Measurements from ENCODE around the gene HSD17B4.
"Not testable (repeated sequence)": the region's sequence is repeated elsewhere in the genome, so short reads cannot be mapped to it uniquely, and the experiment has no call there.

Gene HSD17B4

GRCh38 chr5:119452373-119453039 is at the start of gene HSD17B4:
HSD17B4 (plus strand) TSS chr5:119452497; CDS start chr5:119452576, 79 bp downstream.
- Histone ChIP-seq H3K27me3 (ENCODE audit: control insufficient read depth in 1 of 2, insufficient read depth in 2 of 2, low read length in 2 of 2) (no peaks in the 10 kb centered on the region), H3K9ac (ENCODE audit: low read length) (peak within 1 kb of the TSS; percentile 81), H3K27ac (ENCODE audit: low read depth, low read length) (peak within 1 kb of the TSS; percentile 81), H3K4me1 (ENCODE audit: insufficient read depth, low read length) (peaks cover 4% of the 10 kb centered on the region), H3K9me3 (ENCODE audit: low read length) (no peaks in the 10 kb centered on the region), H3K36me3 (ENCODE audit: insufficient read depth, low read length) (no peaks in the 10 kb centered on the region), H3K4me3 (ENCODE audit: low read depth in 1 of 2, low read length in 2 of 2) (peak within 1 kb of the TSS; percentile 76 to 87)

DNA sequence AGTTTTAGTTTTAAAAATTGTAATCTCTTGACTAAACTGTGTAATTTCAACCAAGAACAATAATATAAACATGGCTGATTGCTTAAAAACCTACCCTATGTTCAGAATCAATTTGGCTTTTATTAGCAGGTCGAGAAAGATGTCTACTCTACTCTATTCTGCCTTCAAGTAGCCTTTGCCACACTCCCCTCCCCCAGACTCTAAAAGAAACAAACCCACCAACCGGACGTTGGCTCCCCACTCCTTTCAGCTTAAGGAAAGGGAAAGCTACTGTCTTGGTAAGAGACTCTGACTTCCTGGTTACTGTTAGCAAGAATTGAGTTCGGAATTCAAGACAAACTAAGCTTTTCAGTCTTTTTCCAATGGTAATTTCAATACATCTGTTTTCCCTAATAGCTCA is 49.7 kb upstream of the HSD17B4 start:
- Histone ChIP-seq H3K4me3 (ENCODE audit: low read depth in 1 of 2, low read length in 2 of 2) (no peak overlapping the region), H3K9me3 (ENCODE audit: low read length) (no peaks in the 10 kb centered on the region), H3K9ac (ENCODE audit: low read length) (no peak overlapping the region), H3K36me3 (ENCODE audit: insufficient read depth, low read length) (no peaks in the 10 kb centered on the region), H3K27ac (ENCODE audit: low read depth, low read length) (no peak overlapping the region), H3K27me3 (ENCODE audit: control insufficient read depth in 1 of 2, insufficient read depth in 2 of 2, low read length in 2 of 2) (no peaks in the 10 kb centered on the region), H3K4me1 (ENCODE audit: insufficient read depth, low read length) (peaks cover 6% of the 10 kb centered on the region)

GRCh38 chr5:119404033-119404432 is 48.3 kb upstream of the HSD17B4 start:
- no peaks in the 10 kb centered on the region for H3K36me3 ChIP-seq (ENCODE audit: insufficient read depth, low read length)
- H3K27me3 ChIP-seq (ENCODE audit: control insufficient read depth in 1 of 2, insufficient read depth in 2 of 2, low read length in 2 of 2) = no peaks in the 10 kb centered on the region
- no peak overlapping the region for H3K27ac ChIP-seq (ENCODE audit: low read depth, low read length)
- H3K4me1 ChIP-seq (ENCODE audit: insufficient read depth, low read length) = peaks cover 3% of the 10 kb centered on the region
- H3K9me3 ChIP-seq (ENCODE audit: low read length) = no peaks in the 10 kb centered on the region
- H3K4me3 ChIP-seq (ENCODE audit: low read depth in 1 of 2, low read length in 2 of 2) = no peak overlapping the region
- no peak overlapping the region for H3K9ac ChIP-seq (ENCODE audit: low read length)

DNA sequence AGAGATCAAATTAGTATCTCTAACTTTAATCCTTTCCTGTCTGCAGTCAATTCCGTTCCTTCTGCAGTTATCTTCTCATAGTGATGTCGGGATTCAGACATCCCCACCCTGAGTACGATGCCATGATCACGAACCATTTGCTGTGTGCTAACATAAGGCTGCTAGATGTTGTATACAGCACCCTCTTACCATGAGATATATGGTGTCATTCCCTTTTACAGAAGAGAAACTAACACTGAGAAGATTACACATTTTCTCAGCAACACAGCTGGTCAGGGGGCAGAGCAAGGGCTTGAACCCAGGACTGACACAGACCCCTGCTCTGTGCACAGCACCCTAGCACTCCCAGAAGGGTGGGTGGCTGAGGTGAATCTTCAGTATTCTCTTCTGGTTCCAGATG is 46.9 kb upstream of the HSD17B4 start:
- no peak overlapping the region for H3K27ac ChIP-seq (ENCODE audit: low read depth, low read length)
- H3K9me3 ChIP-seq (ENCODE audit: low read length) = no peaks in the 10 kb centered on the region
- no peaks in the 10 kb centered on the region for H3K36me3 ChIP-seq (ENCODE audit: insufficient read depth, low read length)
- H3K27me3 ChIP-seq (ENCODE audit: control insufficient read depth in 1 of 2, insufficient read depth in 2 of 2, low read length in 2 of 2) = no peaks in the 10 kb centered on the region
- H3K4me1 ChIP-seq (ENCODE audit: insufficient read depth, low read length) = no peaks in the 10 kb centered on the region
- H3K9ac ChIP-seq (ENCODE audit: low read length) = no peak overlapping the region
- H3K4me3 ChIP-seq (ENCODE audit: low read depth in 1 of 2, low read length in 2 of 2) = no peak overlapping the region

DNA sequence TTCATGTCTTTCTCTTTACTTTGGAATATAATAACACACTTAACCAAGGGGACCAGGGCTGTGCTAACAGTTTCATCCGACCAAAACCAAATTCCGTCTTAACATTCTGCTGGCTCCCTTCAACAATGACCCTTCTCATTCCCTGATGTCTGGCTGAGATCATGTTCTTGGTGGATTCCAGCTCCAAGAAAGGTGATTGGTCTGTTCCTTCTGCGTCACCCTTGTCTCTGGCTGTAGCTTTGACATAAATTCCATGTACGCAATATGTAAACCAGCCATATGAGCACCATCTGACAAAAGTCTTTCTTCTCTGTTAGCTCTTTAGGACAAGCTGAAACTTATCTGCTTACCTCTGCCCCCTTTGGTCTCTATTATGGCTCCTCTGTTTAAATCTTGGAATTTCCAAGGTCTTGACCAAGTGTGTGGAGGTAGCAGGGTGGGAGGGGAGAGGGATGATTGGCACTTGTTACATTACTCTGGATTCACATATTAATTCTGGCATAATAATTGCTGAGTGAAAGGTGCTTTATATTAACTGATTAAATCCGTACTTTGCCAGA is 45.7 kb upstream of the HSD17B4 start:
- peaks cover 5% of the 10 kb centered on the region for H3K4me1 ChIP-seq (ENCODE audit: insufficient read depth, low read length)
- no peaks in the 10 kb centered on the region for H3K27me3 ChIP-seq (ENCODE audit: control insufficient read depth in 1 of 2, insufficient read depth in 2 of 2, low read length in 2 of 2)
- H3K9me3 ChIP-seq (ENCODE audit: low read length) = no peaks in the 10 kb centered on the region

DNA sequence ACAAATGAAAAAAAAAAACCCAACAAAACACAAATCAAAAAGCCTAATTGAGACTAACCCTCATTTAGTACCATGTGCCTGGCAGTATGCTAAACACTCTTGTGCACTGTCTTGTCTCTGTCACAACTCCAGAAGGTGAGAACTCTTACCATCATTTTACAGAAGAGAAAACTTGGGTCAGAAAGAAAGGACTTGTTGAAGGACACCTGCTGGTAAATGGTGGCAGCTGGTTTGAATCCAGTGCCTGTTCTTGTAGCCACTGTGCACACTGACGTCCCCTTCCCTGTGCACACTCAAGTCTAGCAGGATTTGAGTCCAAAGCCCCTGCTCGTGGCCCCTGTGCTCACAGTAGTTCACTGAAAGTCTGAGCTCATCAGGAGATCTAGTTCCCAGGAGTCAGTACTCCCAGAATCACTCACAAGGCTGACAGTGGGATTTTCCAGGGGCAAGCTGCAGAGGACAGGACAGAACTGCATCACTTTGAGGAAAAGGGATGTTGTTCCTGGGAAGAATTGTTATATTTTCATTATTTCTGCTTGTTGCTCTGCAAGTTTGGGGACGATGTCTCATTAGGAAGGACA is 43.0 kb upstream of the HSD17B4 start:
- Histone ChIP-seq H3K9ac (ENCODE audit: low read length) (no peak overlapping the region), H3K27me3 (ENCODE audit: control insufficient read depth in 1 of 2, insufficient read depth in 2 of 2, low read length in 2 of 2) (no peaks in the 10 kb centered on the region), H3K4me3 (ENCODE audit: low read depth in 1 of 2, low read length in 2 of 2) (no peak overlapping the region), H3K4me1 (ENCODE audit: insufficient read depth, low read length) (peaks cover 11% of the 10 kb centered on the region), H3K36me3 (ENCODE audit: insufficient read depth, low read length) (no peaks in the 10 kb centered on the region), H3K9me3 (ENCODE audit: low read length) (no peaks in the 10 kb centered on the region), H3K27ac (ENCODE audit: low read depth, low read length) (no peak overlapping the region)

More for the DNA sequence above, 45.7 kb upstream of the HSD17B4 start:
- Histone ChIP-seq H3K36me3 (ENCODE audit: insufficient read depth, low read length) (no peaks in the 10 kb centered on the region), H3K4me3 (ENCODE audit: low read depth in 1 of 2, low read length in 2 of 2) (no peak overlapping the region), H3K27ac (ENCODE audit: low read depth, low read length) (no peak overlapping the region), H3K9ac (ENCODE audit: low read length) (no peak overlapping the region)

DNA sequence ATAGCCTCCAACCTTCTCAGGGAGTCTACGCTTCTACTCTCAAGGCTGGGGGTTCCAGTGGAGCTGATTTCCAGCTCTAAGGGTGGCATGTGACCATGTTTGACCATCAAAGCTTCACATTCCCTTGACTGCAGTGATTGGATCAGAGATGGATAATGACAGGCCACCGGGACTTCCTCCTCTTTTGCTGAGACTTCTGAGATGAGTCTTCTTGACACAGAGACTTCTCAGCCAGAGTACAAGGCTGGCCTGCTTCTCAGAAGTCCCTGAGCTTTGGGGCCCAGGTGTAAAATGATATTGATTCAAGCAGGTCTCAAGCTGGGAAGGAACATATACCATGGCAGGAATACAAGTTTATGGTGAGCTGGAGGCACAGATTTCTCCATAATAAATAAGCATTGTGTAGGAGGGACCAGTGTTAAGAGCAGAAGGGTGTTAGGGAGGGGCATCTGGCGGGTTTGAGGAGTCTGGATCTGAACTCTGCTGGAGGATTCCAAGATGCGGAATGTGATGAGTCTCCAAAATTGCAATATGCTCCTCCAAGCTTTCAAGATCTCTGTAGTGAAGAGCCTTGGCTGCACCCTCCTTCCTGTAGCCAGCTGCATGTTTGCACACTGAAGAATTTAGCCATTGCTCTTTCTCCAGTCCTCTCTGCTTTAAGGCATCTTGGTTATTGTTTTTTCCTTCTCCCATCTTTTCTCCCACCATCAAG is 41.7 kb upstream of the HSD17B4 start:
- Histone ChIP-seq H3K4me3 (ENCODE audit: low read depth in 1 of 2, low read length in 2 of 2) (no peak overlapping the region), H3K27me3 (ENCODE audit: control insufficient read depth in 1 of 2, insufficient read depth in 2 of 2, low read length in 2 of 2) (no peaks in the 10 kb centered on the region), H3K36me3 (ENCODE audit: insufficient read depth, low read length) (no peaks in the 10 kb centered on the region), H3K9me3 (ENCODE audit: low read length) (no peaks in the 10 kb centered on the region), H3K27ac (ENCODE audit: low read depth, low read length) (no peak overlapping the region), H3K9ac (ENCODE audit: low read length) (no peak overlapping the region), H3K4me1 (ENCODE audit: insufficient read depth, low read length) (peaks cover 11% of the 10 kb centered on the region)

DNA sequence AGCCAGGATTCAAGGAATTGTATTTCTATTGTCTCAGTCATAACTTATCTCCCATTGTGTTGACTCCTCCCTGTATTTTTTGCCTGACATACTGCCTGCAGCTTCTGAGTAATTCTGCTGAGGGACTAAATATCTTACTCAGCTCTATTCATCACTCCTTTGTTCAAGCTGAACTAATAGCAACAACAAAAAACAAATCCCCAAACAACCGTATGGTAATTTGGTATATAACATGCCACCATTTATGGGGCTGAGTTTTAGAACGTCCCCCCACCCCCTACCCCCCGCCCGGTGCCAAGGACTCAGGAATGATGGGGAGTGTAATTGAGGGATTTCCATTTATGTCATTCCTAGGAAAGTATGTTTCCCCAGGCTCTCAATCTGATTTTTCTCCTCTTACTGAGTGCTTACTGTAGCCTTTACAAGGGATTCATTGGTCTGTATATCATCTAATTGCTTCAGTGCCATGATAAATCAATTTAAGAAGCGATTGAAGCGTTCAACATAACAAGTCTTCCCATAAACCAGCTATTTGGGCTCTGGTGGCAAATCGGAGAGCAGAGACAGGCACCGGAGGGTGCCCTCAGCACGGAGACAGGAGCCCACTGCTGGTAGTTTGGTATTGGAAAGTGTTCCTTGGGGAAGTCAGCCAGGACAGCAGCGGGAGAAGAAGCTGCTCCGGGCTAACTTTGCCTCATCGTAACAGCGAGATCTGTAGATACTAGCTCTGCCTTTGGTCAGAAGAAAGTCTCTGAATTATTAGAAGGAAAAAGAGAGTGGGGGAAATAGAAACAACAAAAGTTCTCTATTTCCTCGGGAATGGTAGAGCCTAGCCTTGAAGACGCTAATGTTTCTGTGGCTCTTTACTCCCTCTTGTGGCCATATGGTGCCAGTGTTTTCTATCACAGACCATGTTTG is 40.7 kb upstream of the HSD17B4 start:
- Histone ChIP-seq H3K9ac (ENCODE audit: low read length) (peak overlapping the region; percentile 52), H3K9me3 (ENCODE audit: low read length) (no peaks in the 10 kb centered on the region), H3K27me3 (ENCODE audit: control insufficient read depth in 1 of 2, insufficient read depth in 2 of 2, low read length in 2 of 2) (no peaks in the 10 kb centered on the region), H3K27ac (ENCODE audit: low read depth, low read length) (peak overlapping the region; percentile 77), H3K36me3 (ENCODE audit: insufficient read depth, low read length) (no peaks in the 10 kb centered on the region), H3K4me1 (ENCODE audit: insufficient read depth, low read length) (peaks cover 11% of the 10 kb centered on the region), H3K4me3 (ENCODE audit: low read depth in 1 of 2, low read length in 2 of 2) (peak overlapping the region; percentile 16 to 63)

GRCh38 chr5:119412279-119413227 is 39.7 kb upstream of the HSD17B4 start:
- H3K27me3 ChIP-seq (ENCODE audit: control insufficient read depth in 1 of 2, insufficient read depth in 2 of 2, low read length in 2 of 2) = no peaks in the 10 kb centered on the region
- H3K9me3 ChIP-seq (ENCODE audit: low read length) = no peaks in the 10 kb centered on the region
- H3K4me1 ChIP-seq (ENCODE audit: insufficient read depth, low read length) = peaks cover 11% of the 10 kb centered on the region
- no peak overlapping the region for H3K9ac ChIP-seq (ENCODE audit: low read length)
- no peak overlapping the region for H3K27ac ChIP-seq (ENCODE audit: low read depth, low read length)
- no peaks in the 10 kb centered on the region for H3K36me3 ChIP-seq (ENCODE audit: insufficient read depth, low read length)
- H3K4me3 ChIP-seq (ENCODE audit: low read depth in 1 of 2, low read length in 2 of 2) = peak overlapping the region in 1 of 2 donors; percentile 63

- H3K36me3 ChIP-seq (ENCODE audit: insufficient read depth, low read length); H3K9ac ChIP-seq (ENCODE audit: low read length); H3K27ac ChIP-seq (ENCODE audit: low read depth, low read length); H3K27me3 ChIP-seq (ENCODE audit: control insufficient read depth in 1 of 2, insufficient read depth in 2 of 2, low read length in 2 of 2); H3K4me3 ChIP-seq (ENCODE audit: low read depth in 1 of 2, low read length in 2 of 2); H3K9me3 ChIP-seq (ENCODE audit: low read length): not testable (repeated sequence)
- peaks cover 14% of the 10 kb centered on the region for H3K4me1 ChIP-seq (ENCODE audit: insufficient read depth, low read length)
Measured at GRCh38 chr5:119414124-119414734, 38.1 kb upstream of the HSD17B4 start.

All from muscle layer of colon (tissue), 2 donors.